GM18520 (cell line): ENCODE data around the gene KATNBL1.
A peak's percentile ranks its signal among the peaks of the same experiment; 100 is the strongest.
"Not testable (repeated sequence)": the region's sequence is repeated elsewhere in the genome, so short reads cannot be mapped to it uniquely, and the experiment has no call there.

Source experiments
- ATAC-seq: cut with Tn5 transposase; IDR thresholded peaks from one replicate; pipeline ENCODE4 v1.9.1; 2021; ENCODE audit not compliant: unreplicated experiment

KATNBL1 gene

DNA sequence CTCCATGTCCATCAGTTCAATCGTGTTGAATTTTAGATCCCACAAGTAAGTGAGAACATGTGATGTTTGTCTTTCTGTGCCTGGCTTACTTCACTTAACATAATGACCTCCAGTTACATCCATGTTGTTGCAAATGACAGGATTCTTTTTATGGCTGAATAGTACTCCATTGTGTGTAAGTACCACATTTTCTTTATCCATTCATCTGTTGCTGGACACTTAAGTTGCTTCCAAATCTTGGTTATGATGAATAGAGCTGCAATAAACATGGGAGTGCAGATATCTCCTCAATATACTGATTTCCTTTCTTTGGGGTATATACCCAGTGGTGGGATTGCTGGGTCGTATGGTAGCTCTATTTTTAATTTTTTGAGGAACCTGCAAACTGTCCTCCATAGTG lies 89.5 kb downstream of the KATNBL1 start:
- ATAC-seq = not testable (repeated sequence)

DNA sequence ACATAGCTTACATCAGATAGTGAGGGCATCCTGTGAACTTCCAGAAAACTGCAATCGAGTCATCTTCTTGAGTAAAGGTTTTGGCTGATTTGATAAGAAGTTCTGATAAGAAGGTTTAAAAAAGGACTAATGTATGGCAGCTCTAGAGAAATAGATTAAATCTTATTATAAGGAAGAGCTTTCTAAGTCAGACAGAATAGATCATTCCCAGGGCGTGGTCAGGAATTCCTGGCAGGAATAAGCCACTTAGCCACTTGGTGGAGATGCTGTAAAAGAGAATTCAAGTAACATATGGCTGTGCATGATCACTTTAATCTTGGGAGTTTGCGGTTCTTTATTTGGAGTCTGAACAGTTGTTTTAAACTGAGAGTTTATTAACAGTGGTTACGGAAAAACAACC lies 90.6 kb downstream of the KATNBL1 start:
- no peak for ATAC-seq

DNA sequence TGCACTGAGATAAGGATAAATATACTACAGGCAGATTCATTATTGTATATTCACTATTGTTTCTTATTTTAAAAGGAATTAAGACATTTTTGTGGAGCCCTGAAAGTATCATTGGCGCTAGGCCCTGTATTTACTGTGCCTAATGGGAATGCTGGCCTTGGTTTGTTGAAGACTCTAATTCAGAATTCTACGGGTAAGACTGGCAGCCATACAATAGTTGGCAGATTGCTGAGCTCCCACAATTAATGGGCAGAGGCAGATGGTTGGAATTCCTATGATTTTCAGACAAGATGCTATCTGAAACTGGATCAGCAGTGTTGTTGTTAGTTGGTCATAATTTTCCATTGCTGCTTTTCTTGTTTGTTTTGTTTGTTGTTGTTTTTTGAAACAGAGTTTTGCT lies 93.3 kb downstream of the KATNBL1 start:
- no peak for ATAC-seq

DNA sequence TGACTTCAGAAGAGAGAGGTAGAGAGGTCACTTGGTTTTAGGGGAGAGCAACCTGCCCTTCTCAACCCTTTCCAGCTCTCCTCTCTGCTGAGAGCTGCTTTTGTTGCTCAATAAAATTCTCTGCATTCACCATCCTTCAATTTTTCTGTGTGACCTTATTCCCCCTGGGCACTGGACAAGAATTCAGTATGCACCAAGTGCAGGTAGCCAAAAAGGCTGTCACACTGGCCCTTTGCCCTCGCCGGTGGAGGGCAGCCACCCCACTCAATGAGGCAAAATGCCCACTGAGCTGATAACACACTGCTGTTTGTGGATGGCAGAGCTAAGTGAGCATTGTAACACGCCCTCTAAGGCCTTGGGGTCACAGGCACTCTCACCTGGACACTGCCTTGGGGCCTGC lies 95.2 kb downstream of the KATNBL1 start:
- no peak for ATAC-seq

DNA sequence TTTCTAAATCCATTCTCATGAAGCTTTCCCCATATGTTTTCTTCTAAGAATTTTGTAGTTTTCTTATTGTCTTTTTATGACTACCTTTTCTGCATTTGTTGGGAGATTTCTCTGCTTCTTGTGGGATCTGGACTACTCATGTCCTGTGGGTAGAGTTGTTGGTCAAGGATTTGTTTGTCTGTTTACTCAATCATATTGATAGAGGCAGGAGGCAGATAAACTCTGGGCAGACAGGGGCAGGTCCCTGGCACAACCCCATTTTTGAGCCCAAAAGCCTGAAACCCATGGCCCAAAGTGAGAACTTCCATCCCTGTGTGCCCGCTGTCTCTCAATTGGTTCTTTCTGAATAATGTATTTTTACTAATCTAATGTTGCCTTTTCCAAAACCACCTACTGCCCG lies 95.7 kb downstream of the KATNBL1 start:
- no peak for ATAC-seq

DNA sequence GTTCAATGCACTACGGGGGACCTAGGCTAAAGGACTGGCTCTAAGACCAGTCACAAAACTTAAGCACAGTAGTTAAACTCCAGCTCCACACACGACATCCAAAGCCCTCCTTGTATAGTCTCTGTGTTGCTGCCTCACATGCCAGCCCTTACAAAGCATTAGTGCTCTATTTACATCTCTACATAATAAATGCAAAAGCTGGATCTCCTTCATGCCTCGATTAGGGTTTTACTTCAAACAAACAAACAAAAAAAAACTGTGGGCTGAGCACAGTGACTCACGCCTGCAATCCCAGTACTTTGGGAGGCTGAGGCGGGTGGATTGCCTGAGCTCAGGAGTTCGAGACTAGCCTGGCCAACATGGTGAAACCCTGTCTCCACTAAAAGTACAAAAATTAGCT lies 98.4 kb downstream of the KATNBL1 start:
- ATAC-seq = no peak

DNA sequence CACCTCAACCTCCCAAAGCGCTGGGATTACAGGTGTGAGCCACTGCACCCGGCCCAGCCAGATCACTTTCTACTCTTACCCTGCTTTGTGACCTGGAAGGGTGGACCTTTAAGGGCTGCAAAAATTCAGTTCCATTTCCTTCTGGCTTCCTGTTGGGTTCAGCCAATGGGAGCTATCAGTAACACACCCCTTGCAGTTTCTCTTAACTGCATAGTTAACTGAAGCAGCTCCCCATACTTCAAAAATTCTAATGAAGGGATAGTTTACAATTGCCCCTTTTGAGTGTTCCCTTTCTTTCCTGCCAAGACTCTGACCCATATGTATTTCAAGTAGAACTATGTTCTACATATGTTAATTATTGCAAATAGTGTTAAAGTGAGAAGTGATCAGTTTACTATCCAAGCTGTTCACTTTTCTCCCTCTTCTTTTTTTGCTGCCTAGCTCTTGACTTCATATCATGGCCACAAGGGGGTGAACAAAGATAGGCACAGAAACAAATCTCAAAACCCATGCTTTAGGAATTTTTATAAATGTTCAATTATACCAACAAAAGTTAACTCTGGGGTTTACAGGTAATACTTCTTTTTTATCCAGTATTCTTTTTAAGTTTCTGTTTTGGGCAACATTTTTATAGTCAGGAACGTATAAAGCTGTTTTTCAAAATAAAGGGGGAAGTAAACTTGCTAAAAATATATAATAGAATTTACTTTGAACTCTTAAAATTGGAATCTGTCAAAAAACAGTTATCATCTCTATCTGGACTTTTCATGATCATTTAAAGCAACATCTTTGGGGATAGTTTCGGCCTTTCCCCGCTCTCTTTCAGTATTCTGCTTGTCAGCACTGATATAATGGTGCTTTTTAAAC lies 99.9 kb downstream of the KATNBL1 start:
- no peak for ATAC-seq

DNA sequence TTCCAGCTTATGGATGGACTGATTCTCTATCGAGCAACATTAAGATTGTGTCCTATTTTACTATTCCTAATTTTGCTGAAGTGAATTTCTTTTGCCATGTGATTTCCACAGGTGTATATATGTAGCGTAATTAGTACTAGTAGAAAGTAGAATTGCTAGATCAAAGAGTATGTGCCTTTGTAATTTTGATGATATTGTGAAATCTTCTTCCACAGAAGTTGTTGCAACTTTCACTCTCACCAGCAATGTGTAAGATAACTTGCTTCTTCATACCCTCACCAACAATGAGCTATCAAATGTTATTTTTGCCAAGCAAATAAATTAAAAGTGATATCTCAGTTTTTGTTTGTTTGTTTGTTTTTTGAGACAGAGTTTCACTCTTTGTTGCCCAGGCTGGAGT lies 102.6 kb downstream of the KATNBL1 start:
- no peak for ATAC-seq

DNA sequence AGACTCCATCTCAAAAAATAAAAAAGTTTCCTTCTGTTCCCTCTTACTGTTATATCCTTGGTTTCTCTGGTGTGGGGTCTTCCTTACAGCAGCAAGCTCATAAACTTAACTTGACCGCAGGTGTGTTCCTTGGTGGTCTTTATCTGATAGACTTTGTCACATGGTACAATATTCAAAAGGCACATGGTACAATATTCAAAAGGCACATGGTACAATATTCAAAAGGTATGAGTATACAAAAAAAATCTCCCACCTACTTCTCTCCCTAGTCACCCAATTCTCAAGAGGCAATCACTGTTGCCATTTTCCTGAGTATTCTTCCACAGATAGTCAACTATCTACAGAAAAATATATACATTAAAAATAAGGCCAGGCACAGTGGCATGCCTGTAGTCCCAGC lies 103.5 kb downstream of the KATNBL1 start:
- no peak for ATAC-seq

DNA sequence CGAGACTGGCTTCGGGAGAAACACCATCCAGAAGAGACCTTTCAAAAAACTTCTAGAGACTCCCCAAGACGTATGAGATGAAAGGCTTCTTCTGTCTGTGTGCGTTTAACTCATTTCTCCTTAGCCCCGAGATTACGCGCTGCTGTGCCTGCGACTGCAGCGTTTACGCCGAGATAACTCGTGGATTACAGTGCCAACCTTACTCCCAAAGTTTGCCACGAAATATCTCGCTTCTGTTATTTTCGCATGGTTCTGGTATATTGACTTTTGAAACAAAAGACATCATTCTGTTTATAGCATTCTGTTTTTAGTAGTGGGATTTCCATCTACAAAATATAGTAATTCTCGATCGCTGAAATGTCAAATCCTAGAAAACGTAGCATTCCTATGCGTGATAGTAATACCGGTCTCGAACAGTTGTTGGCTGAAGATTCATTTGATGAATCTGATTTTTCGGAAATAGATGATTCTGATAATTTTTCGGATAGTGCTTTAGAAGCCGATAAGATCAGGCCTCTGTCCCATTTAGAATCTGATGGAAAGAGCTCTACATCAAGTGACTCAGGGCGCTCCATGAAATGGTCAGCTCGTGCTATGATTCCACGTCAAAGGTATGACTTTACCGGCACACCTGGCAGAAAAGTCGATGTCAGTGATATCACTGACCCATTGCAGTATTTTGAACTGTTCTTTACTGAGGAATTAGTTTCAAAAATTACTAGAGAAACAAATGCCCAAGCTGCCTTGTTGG lies 107.5 kb downstream of the KATNBL1 start:
- no peak for ATAC-seq

DNA sequence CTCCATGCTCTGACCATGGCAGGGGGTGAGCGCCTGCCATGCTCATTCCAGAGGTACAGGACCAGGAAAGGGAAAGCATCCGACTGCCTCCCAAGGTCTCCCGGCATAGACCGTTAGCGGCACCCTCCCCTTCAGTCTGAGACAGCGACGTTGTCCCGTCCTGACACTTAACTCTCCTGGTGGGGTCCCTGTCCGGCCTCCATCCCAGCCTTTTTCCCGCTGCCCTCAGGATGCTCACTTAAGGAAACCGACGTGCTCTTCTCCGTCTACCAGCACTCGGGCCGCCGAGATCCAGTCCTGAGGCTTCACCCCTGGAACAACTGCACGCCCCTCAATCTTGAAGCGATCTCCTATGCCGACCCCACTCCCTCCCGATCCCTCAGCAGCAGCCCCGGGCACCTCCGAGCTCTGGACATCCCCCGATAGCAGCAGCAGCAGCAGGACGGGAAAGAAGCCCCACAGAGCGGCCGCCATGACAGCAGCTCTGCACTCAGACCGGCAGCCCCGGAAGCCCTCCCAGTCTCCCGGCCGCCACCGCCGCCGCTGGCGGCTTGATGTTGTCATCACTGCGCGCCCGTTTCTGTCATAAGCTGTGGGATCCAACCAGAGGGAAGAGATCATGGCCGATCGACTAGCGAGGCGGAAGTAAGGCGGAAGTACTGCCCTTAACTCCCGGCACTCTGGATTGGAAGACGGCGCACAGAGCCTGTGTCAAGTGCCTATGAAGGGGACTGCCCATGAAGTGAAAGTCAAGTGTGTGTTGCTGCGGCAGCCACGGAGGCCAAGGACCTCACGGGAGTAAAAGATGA lies 108.3 kb downstream of the KATNBL1 start, which contains the start of the genes EMC7 and PGBD4:
Gene EMC7 (minus strand): TSS at position 497 of the 809 bp plus-strand sequence. CDS start 23 bp downstream, at position 474.
Gene PGBD4 (plus strand): TSS at position 718 of the 809 bp plus-strand sequence. CDS start 449 bp downstream, outside the sequence.
- ATAC-seq = peak; percentile 98

DNA sequence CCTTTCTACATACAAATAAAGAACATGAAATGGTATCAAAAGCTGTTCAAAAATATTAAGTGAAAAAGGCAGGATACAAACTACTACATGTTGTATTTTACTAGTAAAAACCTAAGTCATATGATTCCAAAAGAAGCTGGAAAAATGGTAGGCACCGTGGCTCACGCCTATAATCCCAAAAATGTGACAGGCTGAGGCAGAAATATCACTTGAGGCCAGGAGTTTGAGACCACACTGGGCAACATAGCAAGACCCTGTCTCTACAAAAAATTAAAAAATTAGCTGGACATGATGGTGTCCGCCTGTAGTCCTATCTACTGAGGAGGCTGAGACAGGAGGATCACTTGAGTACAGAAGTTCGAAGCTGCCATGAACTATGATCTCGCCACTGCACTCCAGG lies 110.0 kb downstream of the KATNBL1 start:
- ATAC-seq = no peak
